ENCODE data around the gene FGD3. TPM values are rescaled to one million over a fixed set of nuclear protein-coding genes. Genes with fewer than 3 reads are reported as not detected.
A peak's percentile ranks its signal among the peaks of the same experiment; 100 is the strongest.
"Not testable (repeated sequence)": the region's sequence is repeated elsewhere in the genome, so short reads cannot be mapped to it uniquely, and the experiment has no call there.

FGD3 gene
- total RNA-seq, 2 experiments from 2014 or later: 104 to 107 TPM

DNA sequence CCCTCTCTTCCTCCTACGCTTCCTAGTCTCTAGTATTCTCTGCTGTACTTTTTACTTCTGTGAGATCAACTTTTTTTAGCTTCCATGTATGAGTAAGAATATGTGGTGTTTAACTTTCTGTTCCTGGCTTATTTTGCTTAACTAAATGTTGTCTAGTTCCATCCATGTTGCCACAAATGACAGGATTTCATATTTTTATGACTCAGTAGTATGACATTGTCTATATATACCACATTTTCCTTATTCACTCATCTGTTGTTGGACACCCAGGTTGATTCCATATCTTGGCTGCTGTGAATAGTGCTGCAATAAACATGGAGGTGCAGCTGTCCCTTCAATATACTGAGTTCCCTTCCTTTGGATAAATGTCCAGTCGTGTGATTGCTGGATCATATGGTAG lies 34.8 kb downstream of the FGD3 start:
- Mint-ChIP-seq H3K4me3 (no peak overlapping the region), H3K36me3 (ENCODE audit: low read depth) (peaks cover 88% of the 10 kb centered on the region), H3K27me3 (ENCODE audit: low read depth) (no peaks in the 10 kb centered on the region), H3K27ac (peak overlapping the region; percentile 16), H3K4me1 (ENCODE audit: low read depth) (peaks cover 60% of the 10 kb centered on the region), H3K9me3 (ENCODE audit: insufficient read depth) (peaks cover 30% of the 10 kb centered on the region)
- CTCF ChIA-PET: interaction anchor here (4.0 kb wide), 1 partner anchor 22 kb away, joined by 26 read pairs; no protein-coding TSS in a partner anchor
- DNase-seq: no peak
- POLR2A ChIA-PET: interaction anchor here (0.9 kb wide), 1 partner anchor 18 kb away, joined by 3 read pairs; no protein-coding TSS in a partner anchor
- ATAC-seq: no peak

DNA sequence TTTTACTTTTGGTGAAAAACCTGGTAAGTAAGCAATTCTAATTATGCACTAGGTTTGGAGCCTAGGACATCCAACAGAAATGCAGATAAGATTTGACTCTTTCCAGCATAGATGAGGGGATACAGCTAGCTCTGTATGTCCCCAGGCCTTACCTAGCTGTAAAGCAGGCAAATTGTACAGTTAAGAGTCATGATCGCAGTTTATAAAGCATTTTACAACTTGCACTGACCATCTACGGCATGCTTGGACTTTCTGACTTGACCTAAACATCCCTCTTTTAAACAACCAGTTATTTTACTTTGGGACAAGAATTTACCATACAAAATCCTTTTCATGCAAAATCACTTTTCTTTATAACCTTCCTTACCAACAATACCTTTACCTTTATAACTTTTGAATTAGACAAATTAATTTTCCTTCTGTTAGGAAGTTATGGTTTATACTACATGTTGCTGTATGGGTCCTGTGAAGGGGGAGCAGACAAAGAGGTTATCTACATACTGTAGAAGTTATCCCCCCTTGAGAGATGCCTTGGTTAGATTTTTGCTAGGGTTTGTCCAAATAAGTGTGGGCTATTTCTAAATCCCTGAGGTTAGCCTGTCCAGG lies 36.8 kb downstream of the FGD3 start:
- H3K9me3 Mint-ChIP-seq (ENCODE audit: insufficient read depth): peaks cover 35% of the 10 kb centered on the region
- H3K4me1 Mint-ChIP-seq (ENCODE audit: low read depth): peaks cover 64% of the 10 kb centered on the region
- no peak for DNase-seq
- H3K36me3 Mint-ChIP-seq (ENCODE audit: low read depth): peaks cover 95% of the 10 kb centered on the region
- H3K27ac Mint-ChIP-seq: no peak overlapping the region
- ChIA-PET POLR2A (interaction anchor here (0.6 kb wide), 1 partner anchor 81 kb away, joined by 3 read pairs; no protein-coding TSS in a partner anchor), CTCF (interaction anchor here (1.3 to 4.6 kb wide), 2 partner anchors 11 to 19 kb away, joined by 4 to 31 read pairs; no protein-coding TSS in a partner anchor)
- no peak overlapping the region for H3K4me3 Mint-ChIP-seq
- H3K27me3 Mint-ChIP-seq (ENCODE audit: low read depth): no peaks in the 10 kb centered on the region
- no peak for ATAC-seq

DNA sequence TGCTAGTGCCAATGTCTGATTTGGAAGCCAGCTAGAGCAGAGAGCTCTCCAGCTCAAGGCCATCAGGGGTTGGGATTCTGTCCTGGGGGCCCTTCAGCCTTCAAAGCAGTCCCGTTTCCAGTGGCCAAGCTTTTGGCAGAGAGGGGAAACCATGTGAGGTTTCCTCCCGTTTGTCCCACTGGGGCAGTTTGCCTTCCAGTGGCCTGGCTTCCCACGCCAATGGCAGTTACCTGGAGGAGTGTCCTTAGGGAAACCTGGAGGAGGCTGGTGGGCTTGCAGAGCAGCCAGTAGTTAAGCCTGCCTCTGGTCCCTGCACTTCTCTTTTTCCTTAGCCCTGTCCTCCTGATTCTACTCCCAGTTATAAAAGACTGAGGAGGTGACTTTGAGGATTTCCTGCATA lies 37.7 kb downstream of the FGD3 start:
- peaks cover 35% of the 10 kb centered on the region for H3K9me3 Mint-ChIP-seq (ENCODE audit: insufficient read depth)
- H3K27ac Mint-ChIP-seq: no peak overlapping the region
- ATAC-seq (no peak), DNase-seq (no peak)
- H3K4me1 Mint-ChIP-seq (ENCODE audit: low read depth): peaks cover 64% of the 10 kb centered on the region
- ChIA-PET CTCF (interaction anchor here (1.3 to 4.6 kb wide), 2 partner anchors 11 to 19 kb away, joined by 4 to 31 read pairs; no protein-coding TSS in a partner anchor), POLR2A (interaction anchor here (0.6 kb wide), 1 partner anchor 80 kb away, joined by 3 read pairs; no protein-coding TSS in a partner anchor)
- H3K27me3 Mint-ChIP-seq (ENCODE audit: low read depth): no peaks in the 10 kb centered on the region
- peaks cover 96% of the 10 kb centered on the region for H3K36me3 Mint-ChIP-seq (ENCODE audit: low read depth)
- H3K4me3 Mint-ChIP-seq: no peak overlapping the region

DNA sequence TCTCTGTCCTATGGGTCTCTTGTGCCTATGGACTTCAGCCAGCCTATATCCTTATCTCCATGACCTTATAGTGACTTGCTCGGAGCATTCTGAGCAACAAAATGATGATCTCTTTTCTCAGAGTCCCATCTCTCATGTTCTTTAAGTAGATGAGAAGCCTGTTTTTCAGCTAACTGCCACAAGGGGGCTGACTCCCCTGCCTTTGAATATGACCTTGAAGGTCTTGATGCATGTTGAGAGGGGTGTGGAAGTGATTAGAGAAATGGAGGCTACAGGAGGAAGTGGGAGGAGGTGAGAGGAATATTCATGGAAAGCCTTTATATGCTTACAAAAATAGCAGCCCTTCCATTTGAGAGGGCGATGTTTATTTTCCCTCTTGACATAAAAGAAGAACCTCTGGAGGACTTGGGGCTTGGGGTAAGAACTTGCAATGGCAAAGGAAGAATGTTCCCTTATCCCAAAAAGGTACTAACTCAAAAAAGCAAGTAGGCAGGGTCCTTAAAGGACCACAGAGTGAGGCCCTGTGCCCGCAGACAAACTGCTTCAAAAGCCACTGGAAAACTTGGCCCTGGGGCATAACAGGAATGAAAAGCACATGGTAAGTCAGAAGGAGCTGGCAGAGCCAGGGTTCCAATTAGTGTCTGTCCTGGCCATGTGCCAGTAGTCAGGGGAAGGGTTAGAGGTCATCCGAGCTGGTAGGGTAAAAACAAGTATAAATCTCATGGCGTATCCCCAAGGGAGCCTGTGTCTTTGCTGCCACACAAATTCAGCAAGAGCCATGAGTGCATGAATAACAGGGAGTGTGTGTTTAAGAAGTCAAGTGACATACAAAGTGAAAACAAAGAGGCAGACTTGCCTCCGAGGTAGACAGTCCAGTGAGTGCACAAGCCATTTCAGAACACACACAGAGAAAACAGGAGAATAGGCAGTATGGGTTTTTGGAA lies 39.1 kb downstream of the FGD3 start:
- H3K9me3 Mint-ChIP-seq (ENCODE audit: insufficient read depth): peaks cover 33% of the 10 kb centered on the region
- ATAC-seq (peak; percentile 19), DNase-seq (peak; percentile 54)
- H3K4me3 Mint-ChIP-seq: no peak overlapping the region
- ChIA-PET POLR2A (no interaction called here), CTCF (interaction anchor here (1.0 to 4.6 kb wide), 6 partner anchors 13 to 112 kb away, joined by 3 to 31 read pairs (median 5); no protein-coding TSS in a partner anchor)
- H3K4me1 Mint-ChIP-seq (ENCODE audit: low read depth): peaks cover 68% of the 10 kb centered on the region
- peaks cover 98% of the 10 kb centered on the region for H3K36me3 Mint-ChIP-seq (ENCODE audit: low read depth)
- H3K27ac Mint-ChIP-seq: peak overlapping the region; percentile 78
- H3K27me3 Mint-ChIP-seq (ENCODE audit: low read depth): no peaks in the 10 kb centered on the region

DNA sequence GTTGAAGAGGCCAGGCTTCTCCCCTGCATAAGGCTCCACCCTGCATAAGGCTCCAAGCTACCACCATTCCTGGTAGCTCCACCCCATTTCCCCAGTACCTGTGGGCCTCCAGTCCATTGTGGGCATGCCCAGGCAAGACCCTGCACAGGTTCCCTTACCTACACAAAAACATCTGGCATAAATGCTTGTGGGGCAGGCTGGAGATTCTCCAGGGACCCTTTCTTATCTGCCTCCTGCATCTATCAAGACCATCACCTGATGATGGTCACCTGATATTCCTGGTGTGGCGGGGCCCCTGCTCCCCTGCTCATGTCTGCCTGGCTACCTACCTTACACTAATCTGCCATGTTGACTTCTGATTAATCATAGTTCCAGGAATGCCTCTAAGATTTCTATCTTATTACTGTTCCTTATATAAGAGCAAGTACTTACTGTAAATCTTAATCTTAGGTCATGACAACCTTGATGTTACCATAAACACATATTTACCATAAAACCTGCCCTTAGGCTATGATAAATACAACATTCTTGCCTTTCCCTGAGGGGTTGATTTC lies 41.0 kb downstream of the FGD3 start:
- H3K27me3 Mint-ChIP-seq (ENCODE audit: low read depth): no peaks in the 10 kb centered on the region
- POLR2A ChIA-PET: interaction anchor here (0.6 to 1.1 kb wide), 2 partner anchors 22 to 25 kb away, joined by 3 to 4 read pairs; no protein-coding TSS in a partner anchor
- DNase-seq (no peak), ATAC-seq (peak; percentile 42)
- peaks cover 26% of the 10 kb centered on the region for H3K9me3 Mint-ChIP-seq (ENCODE audit: insufficient read depth)
- H3K4me3 Mint-ChIP-seq: no peak overlapping the region
- H3K4me1 Mint-ChIP-seq (ENCODE audit: low read depth): peaks cover 75% of the 10 kb centered on the region
- CTCF ChIA-PET: interaction anchor here (1.0 to 4.6 kb wide), 3 partner anchors 9 to 21 kb away, joined by 3 to 31 read pairs (median 4); no protein-coding TSS in a partner anchor
- H3K36me3 Mint-ChIP-seq (ENCODE audit: low read depth): peaks cover 97% of the 10 kb centered on the region
- peak overlapping the region; percentile 83 for H3K27ac Mint-ChIP-seq

DNA sequence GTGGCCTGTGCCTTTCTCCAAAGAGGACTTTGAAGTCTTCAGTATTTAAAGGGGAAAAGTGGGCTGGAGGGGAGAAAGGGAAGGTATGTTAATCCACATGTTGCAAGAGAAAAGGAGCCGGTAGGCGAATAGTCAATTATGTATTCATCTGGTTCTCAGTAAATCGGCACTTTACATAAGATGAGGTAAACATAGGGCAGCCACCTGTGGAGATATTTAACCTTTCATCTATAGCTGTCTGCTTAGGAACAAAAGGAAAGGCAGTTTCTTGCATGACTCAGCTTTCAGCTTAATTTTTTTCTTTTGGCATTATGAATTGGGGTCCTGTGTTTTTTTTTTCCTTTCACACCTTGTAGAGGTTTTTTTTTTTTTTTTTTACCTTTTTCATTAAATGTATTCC lies 42.2 kb downstream of the FGD3 start:
- peaks cover 18% of the 10 kb centered on the region for H3K9me3 Mint-ChIP-seq (ENCODE audit: insufficient read depth)
- no peak overlapping the region for H3K4me3 Mint-ChIP-seq
- peak overlapping the region; percentile 48 for H3K27ac Mint-ChIP-seq
- peaks cover 78% of the 10 kb centered on the region for H3K4me1 Mint-ChIP-seq (ENCODE audit: low read depth)
- POLR2A ChIA-PET: interaction anchor here (0.6 to 2.0 kb wide), 2 partner anchors 26 to 36 kb away, joined by 4 to 12 read pairs; no protein-coding TSS in a partner anchor
- ATAC-seq: no peak
- H3K27me3 Mint-ChIP-seq (ENCODE audit: low read depth): no peaks in the 10 kb centered on the region
- CTCF ChIA-PET: interaction anchor here (1.4 kb wide), 1 partner anchor 13 kb away, joined by 15 read pairs; no protein-coding TSS in a partner anchor
- peaks cover 97% of the 10 kb centered on the region for H3K36me3 Mint-ChIP-seq (ENCODE audit: low read depth)
- no peak for DNase-seq

DNA sequence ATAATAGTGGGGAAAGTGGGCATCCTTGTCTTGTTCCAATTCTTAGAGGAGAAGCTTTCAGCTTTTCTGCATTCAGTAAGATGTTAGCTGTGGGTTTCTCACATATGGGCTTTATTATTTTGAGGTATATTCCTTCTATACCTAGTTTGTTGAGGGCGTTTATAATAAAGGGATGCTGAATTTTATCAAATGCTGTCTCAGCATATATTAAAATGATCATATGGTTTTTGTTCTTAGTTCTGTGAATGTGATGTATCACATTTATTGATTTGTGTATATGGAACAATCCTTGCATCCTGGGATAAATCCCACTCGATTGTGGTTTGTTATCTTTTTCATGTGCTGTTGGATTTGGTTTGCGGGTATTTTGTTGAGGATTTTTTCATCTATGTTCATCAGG lies 43.1 kb downstream of the FGD3 start:
- ATAC-seq: no peak
- Mint-ChIP-seq H3K27me3 (ENCODE audit: low read depth) (no peaks in the 10 kb centered on the region), H3K4me1 (ENCODE audit: low read depth) (peaks cover 81% of the 10 kb centered on the region)

DNA sequence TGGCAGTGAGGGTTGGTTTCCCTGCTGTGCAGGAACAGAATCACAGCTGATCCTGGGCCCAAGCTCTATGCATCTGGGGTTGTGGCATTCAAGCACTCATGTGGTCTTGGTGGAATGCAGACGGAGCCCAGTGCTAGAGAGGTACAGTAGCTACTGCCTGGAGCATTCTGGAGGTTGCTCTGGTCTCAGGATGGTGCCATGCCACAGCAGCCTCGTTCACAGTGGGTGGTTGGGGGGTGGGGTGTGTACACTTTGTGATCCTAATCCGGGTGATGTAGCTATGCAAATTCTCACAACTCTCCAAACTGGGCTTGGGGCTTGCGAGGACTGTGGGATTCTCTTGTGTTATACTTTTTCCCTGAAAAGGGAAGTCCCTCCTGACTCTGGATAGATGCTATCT lies 45.2 kb downstream of the FGD3 start:
- H3K36me3 Mint-ChIP-seq (ENCODE audit: low read depth): peaks cover 97% of the 10 kb centered on the region
- ChIA-PET CTCF (interaction anchor here (1.1 to 2.4 kb wide), 3 partner anchors 9 to 36 kb away, joined by 4 to 22 read pairs (median 8); no protein-coding TSS in a partner anchor), POLR2A (interaction anchor here (0.7 kb wide), 1 partner anchor 29 kb away, joined by 3 read pairs; no protein-coding TSS in a partner anchor)

More for the DNA sequence above, 43.1 kb downstream of the FGD3 start:
- ChIA-PET POLR2A (interaction anchor here (2.0 kb wide), 1 partner anchor 26 kb away, joined by 12 read pairs; no protein-coding TSS in a partner anchor), CTCF (interaction anchor here (1.4 kb wide), 1 partner anchor 12 kb away, joined by 15 read pairs; no protein-coding TSS in a partner anchor)
- Mint-ChIP-seq H3K27ac (no peak overlapping the region), H3K4me3 (no peak overlapping the region), H3K9me3 (ENCODE audit: insufficient read depth) (peaks cover 17% of the 10 kb centered on the region), H3K36me3 (ENCODE audit: low read depth) (peaks cover 96% of the 10 kb centered on the region)
- DNase-seq: no peak

DNA sequence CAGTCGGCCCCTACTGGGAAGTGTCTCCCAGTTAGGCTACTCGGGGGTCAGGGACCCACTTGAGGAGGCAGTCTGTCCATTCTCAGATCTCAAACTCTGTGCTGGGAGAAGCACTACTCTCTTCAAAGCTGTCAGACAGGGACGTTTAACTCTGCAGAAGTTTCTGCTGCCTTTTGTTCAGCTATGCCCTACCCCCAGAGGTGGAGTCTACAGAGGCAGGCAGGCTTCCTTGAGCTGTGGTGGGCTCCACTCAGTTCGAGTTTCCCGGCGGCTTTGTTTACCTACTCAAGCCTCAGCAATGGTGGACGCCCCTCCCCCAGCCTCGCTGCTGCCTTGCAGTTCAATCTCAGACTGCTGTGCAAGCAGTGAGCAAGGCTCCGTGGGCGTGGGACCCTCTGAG lies 51.5 kb downstream of the FGD3 start:
- H3K36me3 Mint-ChIP-seq (ENCODE audit: low read depth): peaks cover 93% of the 10 kb centered on the region
- H3K4me1 Mint-ChIP-seq (ENCODE audit: low read depth): peaks cover 73% of the 10 kb centered on the region
- ATAC-seq; H3K27ac Mint-ChIP-seq; H3K4me3 Mint-ChIP-seq; DNase-seq; H3K27me3 Mint-ChIP-seq (ENCODE audit: low read depth); POLR2A ChIA-PET: not testable (repeated sequence)
- H3K9me3 Mint-ChIP-seq (ENCODE audit: insufficient read depth): peaks cover 15% of the 10 kb centered on the region
- CTCF ChIA-PET: interaction anchor here (1.0 to 1.1 kb wide), 2 partner anchors 42 to 380 kb away, joined by 3 to 5 read pairs; no protein-coding TSS in a partner anchor

More for the DNA sequence above, 45.2 kb downstream of the FGD3 start:
- Mint-ChIP-seq H3K4me3 (no peak overlapping the region), H3K27ac (no peak overlapping the region), H3K4me1 (ENCODE audit: low read depth) (peaks cover 77% of the 10 kb centered on the region), H3K27me3 (ENCODE audit: low read depth) (no peaks in the 10 kb centered on the region), H3K9me3 (ENCODE audit: insufficient read depth) (peaks cover 23% of the 10 kb centered on the region)
- DNase-seq (no peak), ATAC-seq (no peak)

DNA sequence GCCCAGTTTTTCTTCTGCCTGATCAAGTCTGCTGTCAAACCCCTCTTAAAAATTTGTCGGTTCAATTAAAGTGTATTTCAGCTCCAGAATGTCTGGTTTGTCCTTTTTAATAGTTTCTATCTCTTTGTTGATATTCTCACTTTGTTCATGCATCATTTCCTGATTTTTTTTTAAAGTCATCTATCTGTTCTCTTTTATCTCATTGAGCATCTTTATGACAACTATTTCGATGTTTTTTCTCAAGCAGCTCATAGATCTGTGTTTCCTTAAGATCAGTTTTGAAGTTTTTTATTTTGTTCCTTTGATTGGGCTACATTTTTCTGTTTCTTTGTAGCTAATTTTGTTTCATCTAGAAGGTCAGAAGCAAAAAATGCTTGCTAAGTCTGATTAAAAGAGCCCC lies 53.7 kb downstream of the FGD3 start:
- Mint-ChIP-seq H3K4me3 (no peak overlapping the region), H3K27me3 (ENCODE audit: low read depth) (no peaks in the 10 kb centered on the region), H3K4me1 (ENCODE audit: low read depth) (peaks cover 68% of the 10 kb centered on the region), H3K36me3 (ENCODE audit: low read depth) (peaks cover 89% of the 10 kb centered on the region), H3K9me3 (ENCODE audit: insufficient read depth) (peaks cover 13% of the 10 kb centered on the region), H3K27ac (peak overlapping the region; percentile 17)
- ATAC-seq (no peak), DNase-seq (no peak)
- POLR2A ChIA-PET: interaction anchor here (0.9 to 3.5 kb wide), 4 partner anchors 25 to 104 kb away, joined by 3 to 16 read pairs (median 4); no protein-coding TSS in a partner anchor
- CTCF ChIA-PET: interaction anchor here (3.3 to 5.2 kb wide), 4 partner anchors 24 to 107 kb away, joined by 31 to 52 read pairs (median 34); no protein-coding TSS in a partner anchor

DNA sequence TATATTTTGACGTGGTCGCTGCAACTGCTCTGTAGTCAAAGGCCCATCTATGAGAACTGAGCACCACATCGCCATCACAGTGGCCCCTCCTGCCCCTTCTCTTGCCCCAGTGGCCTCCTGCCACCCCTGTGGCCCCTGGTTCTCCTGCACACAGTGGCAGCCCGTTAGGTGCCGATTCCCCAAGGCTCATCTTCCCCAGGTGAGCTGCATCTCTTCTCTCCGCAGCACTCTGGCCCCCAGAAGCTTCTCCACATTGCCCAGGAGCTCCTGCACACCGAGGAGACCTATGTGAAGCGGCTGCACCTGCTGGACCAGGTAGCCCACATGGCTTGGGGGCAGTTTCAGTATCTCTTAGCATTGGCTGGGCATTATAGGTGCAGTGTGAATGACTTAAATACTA lies 55.4 kb downstream of the FGD3 start:
- DNase-seq: no peak
- Mint-ChIP-seq H3K4me1 (ENCODE audit: low read depth) (peaks cover 55% of the 10 kb centered on the region), H3K4me3 (no peak overlapping the region), H3K36me3 (ENCODE audit: low read depth) (peaks cover 82% of the 10 kb centered on the region), H3K27me3 (ENCODE audit: low read depth) (no peaks in the 10 kb centered on the region), H3K9me3 (ENCODE audit: insufficient read depth) (peaks cover 4% of the 10 kb centered on the region), H3K27ac (peak overlapping the region; percentile 66)
- CTCF ChIA-PET: interaction anchor here (0.5 to 5.2 kb wide), 33 partner anchors 10 to 300 kb away, joined by 3 to 52 read pairs (median 5); no protein-coding TSS in a partner anchor
- POLR2A ChIA-PET: interaction anchor here (0.6 to 3.5 kb wide), 4 partner anchors 10 to 62 kb away, joined by 3 to 16 read pairs (median 5); no protein-coding TSS in a partner anchor
- ATAC-seq: no peak

Measured in activated CD8-positive, alpha-beta T cell treated with anti-CD3 and anti-CD28 coated beads, Interleukin-2, amount 10 ng/mL, durations not matched to agents 7 days and 5 days (primary cell).